Spleen (tissue), 7 donors: Measurements from ENCODE around the gene CA5A.

Experiments used
- POLR2A ChIP-seq, 3 donors: fragments of 450-650 bp; IDR thresholded peaks; one replicate each; pipeline ENCODE4 v1.5.1; 2017; ENCODE audit warnings: antibody characterized with exemption in 3 of 3, mild to moderate bottlenecking in 1 of 3
- POLR2AphosphoS5 ChIP-seq, 3 donors: sonication (generic); formaldehyde crosslinking; IDR thresholded peaks; one replicate each; pipeline ENCODE4 v1.5.1; 2017; ENCODE audit warnings: antibody characterized with exemption in 3 of 3
- TF ChIP-seq, protein P1 (sequence below), 11 experiments: fragments of 200-600 bp in 7 of 11; fragments of 450-650 bp in 4 of 11; sonication (generic) in 4 of 11; IDR thresholded peaks in 8 of 11; conservative IDR thresholded peaks in 3 of 11; 1 replicate in 7 of 11; 2 replicates in 4 of 11; pipeline versions ENCODE4 v1.4.0 to v1.8.0; 2016 to 2021; ENCODE audit warnings: antibody characterized with exemption in 11 of 11, inconsistent platforms in 4 of 11, mild to moderate bottlenecking in 1 of 11
- donor health status: DM: no; HTN: no; CAD: no; lungs with moderate emphysema.
- donor health status: DM: no; HTN: no; CAD: no.
- donor health status: DM: no; HTN: no; CAD: no.

DNA sequence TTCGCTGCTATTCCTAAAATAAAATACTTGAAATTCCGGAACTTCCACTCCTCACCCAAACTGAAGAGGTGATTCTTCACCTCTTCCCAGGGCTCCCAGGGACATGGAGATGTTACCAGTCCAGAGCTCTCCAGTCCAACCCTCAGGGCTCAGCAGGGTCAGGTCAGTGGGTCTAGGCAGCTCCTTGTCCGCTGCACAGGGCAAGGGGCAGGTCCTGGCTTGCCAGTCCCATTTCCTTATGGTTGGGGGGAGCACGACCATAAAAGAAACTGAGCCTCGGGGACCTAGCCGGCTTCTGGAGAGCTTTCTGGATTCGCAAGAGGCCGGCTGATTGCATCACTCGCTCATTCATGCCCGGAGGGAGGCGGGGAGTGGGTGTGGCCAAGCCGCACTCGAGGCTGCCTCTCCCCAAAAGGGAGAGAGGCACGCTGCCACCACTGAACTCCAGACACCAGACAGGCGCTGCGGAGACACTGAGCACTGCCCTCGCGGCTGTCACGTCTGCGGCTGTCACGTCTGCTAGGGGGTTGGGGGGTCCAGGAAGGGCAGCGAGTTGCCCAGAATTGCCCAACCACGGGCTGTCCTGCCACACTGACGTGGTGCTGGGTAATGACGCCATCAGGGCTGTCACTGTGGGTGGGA lies 82.8 kb downstream of the CA5A start:
- TF ChIP-seq, protein P1, sequence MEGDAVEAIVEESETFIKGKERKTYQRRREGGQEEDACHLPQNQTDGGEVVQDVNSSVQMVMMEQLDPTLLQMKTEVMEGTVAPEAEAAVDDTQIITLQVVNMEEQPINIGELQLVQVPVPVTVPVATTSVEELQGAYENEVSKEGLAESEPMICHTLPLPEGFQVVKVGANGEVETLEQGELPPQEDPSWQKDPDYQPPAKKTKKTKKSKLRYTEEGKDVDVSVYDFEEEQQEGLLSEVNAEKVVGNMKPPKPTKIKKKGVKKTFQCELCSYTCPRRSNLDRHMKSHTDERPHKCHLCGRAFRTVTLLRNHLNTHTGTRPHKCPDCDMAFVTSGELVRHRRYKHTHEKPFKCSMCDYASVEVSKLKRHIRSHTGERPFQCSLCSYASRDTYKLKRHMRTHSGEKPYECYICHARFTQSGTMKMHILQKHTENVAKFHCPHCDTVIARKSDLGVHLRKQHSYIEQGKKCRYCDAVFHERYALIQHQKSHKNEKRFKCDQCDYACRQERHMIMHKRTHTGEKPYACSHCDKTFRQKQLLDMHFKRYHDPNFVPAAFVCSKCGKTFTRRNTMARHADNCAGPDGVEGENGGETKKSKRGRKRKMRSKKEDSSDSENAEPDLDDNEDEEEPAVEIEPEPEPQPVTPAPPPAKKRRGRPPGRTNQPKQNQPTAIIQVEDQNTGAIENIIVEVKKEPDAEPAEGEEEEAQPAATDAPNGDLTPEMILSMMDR (IDR thresholded peaks at IDR 0.05 in 8 of 11, conservative IDR thresholded peaks at IDR 0.05 in 3 of 11), result peak in 1 of 11 experiments; percentile 8
- TF ChIP-seq POLR2A (IDR thresholded peaks at IDR 0.05) (peak in 1 of 3 donors; percentile 20), POLR2AphosphoS5 (IDR thresholded peaks at IDR 0.05) (peak; percentile 87 to 91 (median 89))
